Medulla oblongata (tissue), 1 donor: ENCODE results near the gene MAP3K14.
A peak's percentile ranks its signal among the peaks of the same experiment; 100 is the strongest.

ENCODE experiments used
- DNase-seq: peaks from one replicate; pipeline ENCODE4 v3.0.0-alpha.2; 2015; ENCODE audit errors: extremely low spot score

Gene MAP3K14

GRCh38 chr17:45223539-45224528 lies 93.0 kb downstream of the MAP3K14 start:
- DNase-seq = no peak

- no peak for DNase-seq
Measured at GRCh38 chr17:45222996-45223538, 93.8 kb downstream of the MAP3K14 start.

DNA sequence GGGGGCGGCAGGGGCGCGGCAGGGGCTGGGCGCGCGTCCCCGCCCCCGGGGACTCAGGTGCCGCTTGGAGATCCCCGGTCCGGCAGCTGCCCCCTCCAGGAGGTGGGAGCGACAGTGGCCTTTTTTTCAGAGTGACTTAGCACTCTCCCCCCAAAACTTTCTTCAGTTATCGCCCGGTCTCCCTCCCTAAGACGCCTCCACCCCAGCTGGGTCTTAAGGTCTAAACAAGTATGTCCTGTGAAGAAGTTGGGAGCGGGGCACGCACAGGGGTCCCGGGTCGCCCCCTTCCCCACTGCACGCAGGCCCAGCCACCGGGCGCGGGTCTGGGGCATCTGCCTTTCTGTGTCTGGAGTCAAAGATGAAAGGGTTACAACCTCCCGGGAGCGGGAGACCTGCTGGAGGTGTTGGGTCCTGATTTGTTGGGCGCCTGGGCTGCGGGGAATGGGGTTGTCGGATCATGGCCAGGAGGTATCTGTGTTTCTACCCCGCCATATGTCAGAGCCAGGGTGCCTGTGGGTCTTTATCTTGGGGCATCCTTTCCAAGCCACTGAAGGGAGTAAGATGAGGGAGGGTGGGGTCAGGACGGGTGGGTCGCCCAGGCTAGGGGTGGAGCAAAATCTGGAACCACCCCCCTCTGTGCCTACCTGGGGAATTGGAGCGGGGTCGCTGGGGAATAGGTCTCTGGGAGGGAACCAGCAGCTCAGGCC lies 94.4 kb downstream of the MAP3K14 start:
- DNase-seq = peak; percentile 9

DNA sequence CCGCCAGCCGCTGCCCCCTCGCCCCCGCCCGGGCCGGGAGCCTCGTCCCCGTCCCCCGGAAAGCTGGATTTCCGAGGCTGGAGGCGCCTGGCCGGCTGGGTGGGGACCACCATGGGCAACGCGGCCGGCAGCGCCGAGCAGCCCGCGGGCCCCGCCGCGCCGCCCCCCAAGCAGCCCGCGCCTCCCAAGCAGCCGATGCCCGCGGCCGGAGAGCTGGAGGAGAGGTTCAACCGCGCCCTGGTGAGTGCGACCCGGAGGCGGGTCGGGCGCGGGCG lies 94.9 kb downstream of the MAP3K14 start:
- DNase-seq = no peak

GRCh38 chr17:45221081-45222013 lies 95.5 kb downstream of the MAP3K14 start, which contains the start of gene FMNL1:
FMNL1 (plus strand) TSS chr17:45221885; CDS start chr17:45222125, 240 bp downstream.
- DNase-seq = peak; percentile 20

DNA sequence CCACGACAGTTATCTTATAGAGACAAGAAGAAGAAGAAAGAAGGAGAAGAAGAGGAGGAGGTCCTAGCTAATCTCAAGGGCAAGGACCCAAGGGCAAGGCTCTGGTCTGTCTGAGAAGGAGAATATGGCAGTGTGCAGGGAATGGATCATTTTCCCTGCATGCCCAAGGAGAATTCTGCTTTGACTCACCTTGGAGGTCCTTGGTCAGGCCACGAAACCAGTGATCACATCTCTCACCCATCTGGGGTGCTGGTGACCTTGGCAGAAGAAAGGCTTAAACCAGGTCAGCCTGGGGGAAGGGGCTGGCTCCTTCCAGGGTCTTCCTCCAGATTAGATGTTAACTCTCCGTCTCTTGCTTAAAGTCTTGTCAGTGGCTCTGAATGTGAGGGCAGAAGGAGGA lies 96.7 kb downstream of the MAP3K14 start:
- DNase-seq = no peak

DNA sequence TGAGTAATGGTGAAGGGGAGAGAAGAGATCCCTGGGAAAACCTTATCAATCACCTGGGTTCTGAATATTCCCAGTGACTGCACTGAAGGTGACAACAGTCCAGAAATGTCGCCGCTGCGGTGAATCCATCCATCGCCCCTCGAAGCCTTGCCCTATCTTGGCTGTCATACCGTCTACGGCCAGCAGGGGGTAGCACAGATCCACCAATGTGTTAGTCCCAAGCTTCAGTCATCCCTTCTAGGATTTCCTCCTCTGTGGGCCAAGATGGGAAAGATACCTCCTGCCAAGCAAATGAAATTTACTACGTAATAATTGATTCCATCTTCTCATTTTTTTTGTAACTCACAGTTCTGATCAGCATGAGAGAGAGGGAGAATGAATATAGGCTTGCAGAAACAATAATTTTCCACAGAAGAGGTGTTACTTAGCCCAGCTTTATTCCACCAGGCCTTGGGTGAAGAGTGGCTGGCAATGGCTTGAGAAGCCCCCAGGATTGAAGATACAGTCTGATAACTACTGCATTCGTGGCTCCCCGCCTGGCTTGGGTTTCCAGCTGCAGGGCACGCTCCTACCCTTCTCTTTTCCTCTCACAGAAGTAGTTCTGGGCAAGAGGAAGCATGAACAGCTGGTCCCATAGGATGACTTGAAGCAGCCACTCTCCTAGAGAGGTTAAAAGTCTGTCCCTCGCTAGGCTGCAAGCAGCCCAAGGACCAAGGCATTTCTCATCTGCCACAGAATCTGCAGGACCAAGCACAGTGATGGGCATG lies 97.7 kb downstream of the MAP3K14 start:
- DNase-seq = peak; percentile 92
